Stimulated activated CD4-positive, alpha-beta T cell treated with anti-CD3 and anti-CD28 coated beads, Interleukin-1b, Interleukin-23, amount 100 ng/mL, for 24 hours (primary cell): ENCODE results near the gene FAM47B.

Experiments
- DNase-seq, 4 experiments: peaks; one replicate each; pipeline ENCODE4 v3.0.0-alpha.2; 2020; ENCODE audit warnings: low read depth in 4 of 4, low spot score in 1 of 4

FAM47B gene

GRCh38 chrX:34942496-34942895, at the start of gene FAM47B:
FAM47B (plus strand) TSS chrX:34942796; CDS start chrX:34942832, 36 bp downstream.
- DNase-seq, result no peak

- no peak for DNase-seq
Observed at GRCh38 chrX:34893741-34894140, 48.9 kb upstream of the FAM47B start.

GRCh38 chrX:34900691-34901090, 41.9 kb upstream of the FAM47B start:
- DNase-seq, result no peak

GRCh38 chrX:34901761-34902160, 40.8 kb upstream of the FAM47B start:
- no peak for DNase-seq

GRCh38 chrX:34903316-34903715, 39.3 kb upstream of the FAM47B start:
- DNase-seq, result no peak

GRCh38 chrX:34909151-34909550, 33.4 kb upstream of the FAM47B start:
- DNase-seq, result no peak

GRCh38 chrX:34915463-34916225, 27.0 kb upstream of the FAM47B start:
- no peak for DNase-seq

GRCh38 chrX:34917146-34917545, 25.4 kb upstream of the FAM47B start:
- no peak for DNase-seq

- DNase-seq, result no peak
Observed at GRCh38 chrX:34918091-34918736, 24.4 kb upstream of the FAM47B start.

- no peak for DNase-seq
Observed at GRCh38 chrX:34918856-34919255, 23.7 kb upstream of the FAM47B start.

- DNase-seq, result no peak
Observed at GRCh38 chrX:34927866-34928265, 14.7 kb upstream of the FAM47B start.

- DNase-seq, result no peak
Observed at GRCh38 chrX:34943235-34943634, 639 bp downstream of the FAM47B start.

GRCh38 chrX:34956916-34957315, 14.3 kb downstream of the FAM47B start:
- no peak for DNase-seq

GRCh38 chrX:34961662-34962061, 19.1 kb downstream of the FAM47B start:
- DNase-seq, result no peak

GRCh38 chrX:34972206-34972605, 29.6 kb downstream of the FAM47B start:
- DNase-seq, result no peak

- no peak for DNase-seq
Observed at GRCh38 chrX:34978171-34978570, 35.6 kb downstream of the FAM47B start.

- DNase-seq, result no peak
Observed at GRCh38 chrX:34987646-34988045, 45.0 kb downstream of the FAM47B start.
